ENCODE data around the gene BICRAL.
"Not testable (repeated sequence)": the region's sequence is repeated elsewhere in the genome, so short reads cannot be mapped to it uniquely, and the experiment has no call there.

The BICRAL gene

DNA sequence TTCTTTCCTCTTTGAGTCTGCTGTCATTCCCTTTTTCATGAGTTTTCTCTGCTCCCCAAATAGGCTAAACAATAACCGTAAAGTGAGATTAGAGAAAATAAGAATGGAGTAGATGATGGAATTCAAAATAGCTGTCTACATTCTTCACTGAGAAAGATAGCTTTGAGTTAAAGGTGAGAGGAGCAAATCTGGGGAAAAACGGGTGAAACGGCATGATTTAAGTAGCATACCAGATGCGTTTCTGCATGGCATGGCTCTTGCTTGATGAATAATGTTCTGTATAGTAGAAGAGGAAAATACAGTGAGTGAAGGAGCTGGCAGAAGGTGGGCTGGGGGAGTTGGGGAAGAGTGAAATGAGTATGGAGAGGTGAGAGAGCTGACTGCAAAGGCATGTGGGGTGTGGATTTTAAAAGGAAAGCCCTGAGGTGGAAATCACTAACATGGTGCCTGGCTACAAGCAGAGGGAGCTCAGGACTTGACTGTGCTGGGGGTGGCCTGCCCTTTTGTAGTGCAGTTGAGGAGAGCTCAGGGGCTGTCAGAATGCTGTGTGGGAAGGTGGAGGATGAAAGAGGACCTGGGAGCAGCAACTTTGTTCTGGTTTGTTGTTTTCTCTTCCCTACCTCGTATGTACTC, 8.8 kb downstream of the BICRAL start:
- DNase-seq (ENCODE audit: low read depth in 2 of 2, low spot score in 1 of 2), result no peak

DNA sequence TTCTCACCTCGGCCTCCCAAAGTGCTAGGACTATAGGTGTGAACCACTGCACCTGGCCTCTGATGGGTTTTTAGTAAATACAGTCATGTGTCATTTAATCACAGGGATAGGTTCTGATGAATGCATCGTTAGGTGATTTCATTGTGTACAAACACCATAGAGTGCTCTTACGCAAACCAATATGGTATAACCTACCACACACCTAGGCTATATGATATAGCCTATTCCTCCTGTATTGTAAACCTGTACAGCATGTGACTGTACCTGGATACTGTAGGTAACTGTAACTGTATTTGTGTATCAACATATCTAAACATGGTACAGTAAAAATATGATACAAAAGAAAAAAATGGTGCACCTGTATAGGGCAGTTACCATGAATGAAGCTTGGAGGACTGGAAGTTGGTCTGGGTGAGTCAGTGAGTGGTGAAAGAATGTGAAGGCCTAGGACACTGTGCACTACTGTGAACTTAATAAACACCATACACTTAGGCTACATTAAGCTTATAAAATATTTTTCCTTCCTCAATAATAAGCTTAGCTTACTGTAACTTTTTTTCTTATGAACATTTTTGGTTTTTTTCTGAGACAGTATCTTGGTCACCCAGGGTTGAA, 10.0 kb downstream of the BICRAL start:
- no peak for DNase-seq (ENCODE audit: low read depth in 2 of 2, low spot score in 1 of 2)

DNA sequence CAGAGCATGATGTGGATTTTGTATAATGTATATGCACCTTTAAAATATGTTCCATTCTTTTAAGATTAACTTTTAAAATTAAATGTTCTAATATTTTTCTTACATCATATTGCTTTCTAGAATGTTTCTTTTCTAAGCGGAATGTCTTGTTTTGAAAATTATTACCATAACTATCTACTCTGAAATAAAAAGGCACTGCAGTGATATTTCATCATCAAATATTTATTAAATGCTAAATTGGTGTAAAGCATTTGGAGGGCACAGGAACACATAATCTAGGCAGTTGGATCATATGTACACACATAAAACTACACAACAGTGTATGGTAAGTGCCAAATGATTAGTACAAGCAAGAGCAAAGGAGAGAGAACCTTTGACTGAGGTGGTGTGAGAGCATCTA, 13.8 kb downstream of the BICRAL start:
- no peak for DNase-seq (ENCODE audit: low read depth in 2 of 2, low spot score in 1 of 2)

DNA sequence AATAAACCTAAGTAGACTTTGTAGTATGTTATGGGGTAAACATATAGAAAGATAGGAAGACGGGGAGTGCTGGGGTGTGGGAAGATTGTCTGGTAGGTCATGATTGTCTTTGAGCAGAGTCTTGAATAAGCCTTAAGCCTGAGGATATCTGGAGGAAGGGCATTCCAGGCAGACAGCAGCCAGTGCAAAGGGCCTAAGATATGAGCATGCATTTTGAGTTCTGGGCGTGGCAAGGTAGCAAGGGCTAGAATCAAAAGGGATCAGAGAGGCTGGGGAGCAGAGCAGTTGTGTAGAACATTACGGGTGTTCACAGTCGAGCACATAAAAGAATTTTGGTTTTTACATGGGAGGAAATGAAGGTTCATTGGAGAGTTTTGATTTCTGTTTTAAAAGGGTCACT, 14.3 kb downstream of the BICRAL start:
- no peak for DNase-seq (ENCODE audit: low read depth in 2 of 2, low spot score in 1 of 2)

DNA sequence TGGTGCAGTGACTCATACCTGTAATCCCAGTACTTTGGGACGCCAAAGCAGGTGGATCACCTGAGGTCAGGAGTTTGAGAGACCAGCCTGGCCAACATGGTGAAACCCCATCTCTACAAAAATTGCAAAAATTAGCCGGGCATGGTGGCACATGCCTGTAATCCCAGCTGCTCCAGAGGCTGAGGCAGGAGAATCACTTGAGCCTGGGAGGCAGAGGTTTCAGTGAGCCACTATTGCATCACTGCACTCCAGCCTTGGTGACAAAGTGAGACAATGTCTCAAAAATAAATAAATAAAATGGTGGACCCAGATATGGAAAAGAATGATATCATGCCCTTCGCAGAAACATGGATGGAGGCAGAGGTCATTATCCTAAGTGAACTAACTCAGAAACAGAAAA, 15.8 kb downstream of the BICRAL start:
- not testable (repeated sequence) for DNase-seq (ENCODE audit: low read depth in 2 of 2, low spot score in 1 of 2)

DNA sequence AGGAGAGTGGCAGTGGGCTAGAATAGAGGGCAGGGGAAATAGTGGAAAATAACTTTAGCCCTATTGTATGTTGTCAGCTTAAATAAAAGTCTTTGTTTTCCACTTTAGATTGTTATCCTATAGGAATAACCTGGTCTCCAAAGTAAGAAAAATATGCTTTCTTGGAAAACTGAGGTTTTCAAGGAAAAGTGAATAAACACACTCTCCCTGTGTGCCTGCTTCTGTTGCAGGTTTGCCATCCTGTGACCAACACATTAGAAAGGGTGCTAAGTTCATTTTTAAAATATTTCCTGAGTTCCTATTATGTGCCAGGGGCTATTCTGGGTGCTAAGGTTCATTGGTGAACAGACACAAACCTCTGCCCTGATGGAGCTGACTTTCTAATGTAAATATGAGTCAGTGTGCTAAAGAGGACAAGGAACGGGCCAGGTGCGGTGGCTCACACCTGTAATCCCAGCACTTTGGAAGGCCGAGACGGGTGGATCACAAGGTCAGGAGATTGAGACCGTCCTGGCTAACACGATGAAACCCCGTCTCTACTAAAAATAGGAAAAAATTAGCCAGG, 23.5 kb downstream of the BICRAL start:
- DNase-seq (ENCODE audit: low read depth in 2 of 2, low spot score in 1 of 2), result no peak

DNA sequence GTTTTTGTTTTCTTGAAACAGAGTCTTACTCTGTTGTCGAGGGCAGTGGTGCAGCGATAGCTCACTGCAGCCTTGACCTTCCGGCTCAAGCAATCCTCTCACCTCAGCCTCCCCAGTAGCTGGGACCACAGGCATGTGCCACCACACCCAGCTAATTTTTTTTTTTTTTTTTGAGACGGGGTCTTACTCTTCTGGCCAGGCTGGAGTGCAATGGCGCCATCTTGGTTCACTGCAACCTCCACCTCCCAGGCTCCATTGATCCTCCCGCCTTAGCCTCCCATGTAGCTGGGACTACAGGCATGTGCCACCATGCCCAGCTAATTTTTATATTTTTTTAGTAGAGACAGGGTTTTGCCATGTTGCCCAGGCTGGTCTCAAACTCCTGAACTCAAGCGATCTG, 24.5 kb downstream of the BICRAL start:
- DNase-seq (ENCODE audit: low read depth in 2 of 2, low spot score in 1 of 2), result not testable (repeated sequence)

DNA sequence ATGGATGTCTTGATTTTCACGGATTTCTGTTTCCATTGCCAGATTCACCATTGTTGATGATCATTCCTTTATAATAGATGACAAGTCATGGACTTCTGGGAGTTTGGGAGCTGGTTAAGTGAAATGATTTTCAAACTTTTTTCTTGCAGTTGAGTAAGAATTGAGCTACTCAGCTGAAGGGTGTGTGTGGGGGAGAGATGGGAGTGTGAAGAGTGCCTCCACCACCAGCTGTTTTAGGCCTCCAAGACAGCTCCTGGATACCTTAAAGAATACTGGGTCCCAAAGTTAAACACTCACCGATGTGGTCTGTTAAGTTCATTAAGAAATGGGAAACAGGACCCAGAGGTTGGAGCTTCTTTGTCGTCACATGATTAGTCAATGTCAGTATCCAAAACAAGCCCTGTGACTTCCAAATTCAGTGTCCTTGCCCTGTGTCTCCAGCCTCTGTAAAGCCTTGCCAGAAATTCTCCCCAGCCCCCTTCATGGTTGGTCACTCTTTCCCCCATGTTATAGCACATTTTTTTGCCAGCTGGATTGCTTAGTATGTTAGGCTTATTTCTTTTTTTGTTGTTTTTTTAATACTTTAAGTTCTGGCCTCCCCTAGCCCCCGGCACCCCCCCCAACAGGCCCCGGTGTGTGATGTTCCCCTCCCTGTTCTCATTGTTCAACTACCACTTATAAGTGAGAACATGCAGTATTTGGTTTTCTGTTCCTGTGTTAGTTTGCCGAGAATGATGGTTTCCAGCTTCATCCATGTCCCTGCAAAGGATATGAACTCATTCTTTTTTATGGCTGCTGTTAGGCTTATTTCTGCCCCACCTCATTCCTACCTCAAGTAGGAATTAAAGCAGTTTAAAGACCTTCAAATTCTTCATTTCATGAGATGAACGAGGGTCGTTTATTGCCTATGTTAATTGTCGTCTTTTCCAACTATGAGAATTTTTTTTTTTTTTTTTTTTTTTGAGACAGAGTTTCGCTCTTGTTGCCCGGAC, 26.9 kb downstream of the BICRAL start:
- no peak for DNase-seq (ENCODE audit: low read depth in 2 of 2, low spot score in 1 of 2)

DNA sequence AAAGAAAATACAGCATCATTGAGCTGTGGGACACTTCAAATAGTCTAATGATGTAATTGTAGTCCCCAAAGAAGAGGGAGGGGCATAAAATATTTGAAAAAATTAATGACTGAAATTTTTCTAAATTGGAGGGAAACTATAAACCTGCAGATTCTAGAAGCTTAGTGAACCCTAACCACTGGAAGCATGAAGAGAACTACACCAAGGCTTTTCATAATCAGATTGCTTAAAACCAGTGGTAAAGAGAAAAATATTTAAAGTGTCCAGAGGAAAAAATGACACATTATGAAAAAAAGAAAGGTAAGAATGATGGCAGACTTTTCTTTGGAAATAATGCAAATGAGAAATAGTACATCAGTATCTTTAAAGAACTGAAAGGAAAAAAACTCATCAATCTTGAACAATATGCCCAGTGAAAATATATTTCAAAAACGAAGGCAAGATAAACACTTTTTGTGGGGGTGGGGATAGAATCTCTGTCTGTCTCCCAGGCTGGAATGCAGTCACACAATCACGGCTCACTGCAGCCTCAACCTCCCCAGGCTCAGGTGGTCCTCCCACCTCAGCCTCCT, 31.3 kb downstream of the BICRAL start:
- DNase-seq (ENCODE audit: low read depth in 2 of 2, low spot score in 1 of 2), result no peak

DNA sequence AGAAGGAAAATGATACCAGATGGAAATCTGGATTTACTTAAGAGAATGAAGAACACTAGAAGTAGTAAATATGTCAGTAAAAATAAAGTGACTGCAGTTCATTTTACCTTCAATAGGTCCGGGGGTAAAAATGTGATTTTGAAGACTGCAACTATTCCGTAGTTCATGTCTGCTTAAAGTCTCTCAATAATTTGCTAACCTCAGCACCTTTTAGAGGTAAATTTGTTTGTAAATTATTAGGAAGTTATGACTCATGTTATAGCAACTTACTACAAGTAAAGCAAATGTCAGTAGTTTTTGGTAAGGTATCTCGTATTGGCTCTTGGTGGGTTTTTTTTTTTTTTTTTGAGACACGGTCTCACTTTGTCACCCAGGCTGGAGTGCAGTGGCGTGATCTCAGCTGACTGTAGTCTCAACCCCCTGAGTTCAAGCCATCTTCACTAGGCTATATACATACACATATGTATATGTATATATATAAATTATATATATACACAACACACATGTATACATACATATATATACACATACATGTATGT, 32.1 kb downstream of the BICRAL start:
- no peak for DNase-seq (ENCODE audit: low read depth in 2 of 2, low spot score in 1 of 2)

DNA sequence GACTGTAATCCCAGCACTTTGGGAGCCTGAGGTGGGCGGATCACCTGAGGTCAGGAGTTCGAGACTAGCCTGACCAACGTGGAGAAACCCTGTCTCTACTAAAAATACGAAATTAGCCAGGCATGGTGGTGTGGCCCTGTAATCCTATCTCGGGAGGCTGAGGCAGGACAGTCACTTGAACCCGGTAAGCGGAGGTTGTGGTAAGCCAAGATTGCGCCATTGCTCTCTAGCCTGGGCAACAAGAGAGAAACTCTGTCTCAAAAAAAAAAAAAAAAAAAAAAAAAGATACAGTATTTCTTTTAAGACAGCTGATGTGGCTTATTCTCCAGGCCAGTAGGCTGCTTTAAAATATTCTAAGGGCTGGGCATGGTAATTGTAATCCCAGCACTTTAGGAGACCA, 33.9 kb downstream of the BICRAL start:
- DNase-seq (ENCODE audit: low read depth in 2 of 2, low spot score in 1 of 2), result not testable (repeated sequence)

DNA sequence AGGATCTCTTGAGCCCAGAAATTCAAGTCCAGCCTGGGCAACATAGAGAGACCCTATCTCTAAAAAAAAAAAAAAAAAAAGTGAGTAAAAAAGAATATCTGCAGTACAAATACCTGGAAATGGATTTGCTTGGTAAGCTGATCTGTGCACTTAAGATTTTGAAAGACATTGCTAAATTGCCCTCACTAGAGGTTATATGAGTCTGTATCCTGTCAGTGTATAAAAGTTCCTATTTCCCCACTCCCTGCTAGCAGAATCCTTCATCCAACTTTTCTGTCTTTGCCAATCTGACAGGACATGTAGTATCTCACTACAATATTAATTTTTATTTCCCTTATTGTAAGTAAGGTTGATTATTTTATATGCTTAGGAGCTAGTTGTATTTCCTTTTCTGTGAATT, 36.1 kb downstream of the BICRAL start:
- no peak for DNase-seq (ENCODE audit: low read depth in 2 of 2, low spot score in 1 of 2)

DNA sequence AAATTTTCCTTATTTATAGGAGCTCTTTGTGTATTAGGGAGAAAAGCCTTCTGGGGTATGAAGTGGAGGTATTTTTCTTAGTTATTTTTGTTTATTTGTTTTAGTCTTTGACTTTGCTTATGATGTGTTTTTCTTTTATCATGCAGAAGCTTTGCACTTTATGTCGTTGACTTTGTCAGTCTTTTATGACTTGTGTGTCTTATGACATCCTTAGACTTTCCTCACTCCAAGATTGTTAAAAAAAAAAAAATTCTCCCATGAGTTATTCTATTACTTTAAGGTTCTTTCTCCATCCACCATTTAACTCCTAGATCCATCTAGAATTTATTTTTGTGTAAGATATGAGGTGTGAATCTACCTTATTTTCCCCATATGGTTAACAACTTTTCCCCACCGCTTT, 36.6 kb downstream of the BICRAL start:
- no peak for DNase-seq (ENCODE audit: low read depth in 2 of 2, low spot score in 1 of 2)

DNA sequence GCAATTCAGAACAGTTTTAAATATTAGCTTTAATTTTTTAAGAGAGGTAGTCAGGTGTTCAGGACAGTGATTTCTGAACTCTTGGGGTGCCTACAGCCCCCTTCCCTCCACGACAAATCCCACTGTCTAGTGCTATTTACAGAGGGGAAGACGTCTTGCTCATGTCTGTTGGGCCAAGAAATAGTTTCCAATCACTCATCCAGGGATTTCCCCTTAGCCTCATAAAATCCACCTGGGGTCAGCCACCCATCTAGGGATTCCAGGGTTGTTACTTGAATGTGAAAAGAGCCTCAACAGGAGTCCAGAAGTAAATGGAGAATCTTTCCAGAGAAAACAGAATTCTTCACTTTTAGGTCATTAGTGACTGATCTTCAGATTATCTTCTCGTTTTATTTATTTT, 37.0 kb downstream of the BICRAL start:
- no peak for DNase-seq (ENCODE audit: low read depth in 2 of 2, low spot score in 1 of 2)

DNA sequence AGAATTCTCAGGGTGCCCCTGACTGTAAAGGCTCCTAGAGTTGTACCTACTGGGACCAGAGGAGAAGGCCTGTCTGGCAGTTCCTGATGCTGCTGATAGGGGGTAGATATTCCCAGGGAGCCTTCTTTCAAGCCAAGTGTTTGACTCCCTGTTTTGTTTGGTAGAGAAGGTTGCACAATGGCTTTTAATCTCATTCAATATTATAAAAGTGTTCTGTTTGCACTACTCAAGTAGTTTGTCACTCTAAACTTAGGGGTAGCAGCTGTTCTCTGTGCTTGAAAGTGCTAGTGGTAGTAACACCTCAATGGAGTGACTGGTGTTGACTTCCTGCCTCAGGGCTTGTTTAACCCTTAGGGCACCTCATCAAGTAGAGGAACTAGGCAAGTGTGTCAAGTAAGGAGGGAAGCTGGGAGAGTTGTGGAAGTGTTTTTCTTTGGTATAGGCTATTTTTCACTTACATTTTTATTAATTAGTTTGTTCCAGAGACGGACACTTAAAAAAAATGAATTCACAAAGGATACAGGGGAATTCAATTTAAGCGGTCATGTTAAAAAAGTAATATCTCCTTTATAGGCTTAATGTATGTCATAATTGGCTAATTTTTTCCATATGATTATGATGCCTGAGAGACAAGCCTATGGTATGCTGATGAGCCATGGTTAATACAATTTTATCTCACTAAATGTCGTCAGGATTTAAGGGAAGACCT, 38.1 kb downstream of the BICRAL start:
- no peak for DNase-seq (ENCODE audit: low read depth in 2 of 2, low spot score in 1 of 2)

DNA sequence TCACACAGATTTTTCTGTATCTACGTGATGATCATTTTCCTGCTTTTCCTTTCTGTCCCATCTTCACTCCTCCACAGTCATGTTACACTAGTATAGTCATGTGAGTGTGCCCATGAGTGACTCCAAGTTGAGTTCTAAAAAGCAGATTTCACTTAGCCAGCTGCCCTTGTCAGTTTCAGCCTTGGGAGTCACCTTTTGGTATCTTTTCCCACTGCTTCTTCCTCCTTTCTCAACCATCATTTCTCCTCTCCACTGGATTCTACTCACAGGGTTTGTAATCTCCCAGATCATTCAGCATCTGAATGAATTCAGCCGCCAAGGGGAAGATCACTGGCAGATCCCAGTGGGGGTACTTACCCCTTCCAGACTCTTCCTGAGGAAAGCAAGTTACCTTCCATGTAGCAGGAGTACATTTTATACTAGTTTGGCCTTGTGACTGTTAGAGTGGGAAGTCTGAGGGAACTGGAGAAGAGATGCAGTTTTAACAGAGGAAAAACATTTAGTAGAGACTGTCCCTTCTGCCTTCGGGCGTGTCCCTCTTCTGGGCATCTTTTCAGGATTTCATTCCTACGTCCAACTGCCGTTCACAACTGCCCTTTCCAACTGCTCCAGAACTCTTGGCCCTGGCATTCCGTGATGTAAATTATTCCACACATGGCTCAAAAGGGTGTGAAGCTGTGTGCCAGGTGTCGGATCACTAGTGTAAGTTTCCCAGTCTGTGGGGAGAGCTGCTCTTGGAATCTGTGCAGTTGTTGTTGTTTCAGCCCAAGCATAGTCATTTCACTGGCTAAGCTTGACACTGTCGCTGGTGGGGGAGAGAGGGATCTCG, 38.9 kb downstream of the BICRAL start:
- DNase-seq (ENCODE audit: low read depth in 2 of 2, low spot score in 1 of 2), result no peak

DNA sequence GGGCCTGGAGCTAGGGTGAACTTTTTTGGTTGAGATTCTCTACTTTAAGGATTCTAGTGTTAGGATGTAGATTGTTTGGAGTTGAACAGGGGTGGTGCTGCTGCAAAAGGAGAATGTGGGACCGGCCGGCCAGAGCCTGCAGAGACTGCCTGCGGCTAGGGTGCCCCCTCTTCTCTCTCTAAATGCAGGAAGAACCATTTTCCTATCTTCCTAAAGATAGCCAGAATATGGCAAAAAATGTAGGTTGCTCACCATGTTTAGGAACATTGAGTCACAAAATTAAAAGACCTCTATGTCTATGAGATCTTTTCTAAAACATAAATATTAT, 39.5 kb downstream of the BICRAL start:
- no peak for DNase-seq (ENCODE audit: low read depth in 2 of 2, low spot score in 1 of 2)

DNA sequence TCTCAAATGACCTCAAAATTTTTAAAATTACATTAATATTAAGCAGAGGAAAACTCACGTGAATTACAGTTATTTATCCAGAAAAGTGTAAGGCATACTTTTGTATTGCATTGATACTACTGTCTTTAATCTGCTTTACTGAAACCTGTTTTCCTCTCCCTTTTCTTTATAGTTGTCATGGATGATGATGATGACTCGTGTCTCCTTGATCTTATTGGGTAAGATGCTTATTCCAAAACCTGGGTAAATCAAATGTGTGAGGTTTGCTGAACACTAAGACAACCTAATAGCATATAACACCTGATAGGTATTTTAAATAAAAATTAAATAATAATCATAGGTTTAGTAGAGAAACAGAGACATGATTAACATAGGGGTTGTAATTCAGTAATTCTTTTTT, 40.0 kb downstream of the BICRAL start:
- no peak for DNase-seq (ENCODE audit: low read depth in 2 of 2, low spot score in 1 of 2)

DNA sequence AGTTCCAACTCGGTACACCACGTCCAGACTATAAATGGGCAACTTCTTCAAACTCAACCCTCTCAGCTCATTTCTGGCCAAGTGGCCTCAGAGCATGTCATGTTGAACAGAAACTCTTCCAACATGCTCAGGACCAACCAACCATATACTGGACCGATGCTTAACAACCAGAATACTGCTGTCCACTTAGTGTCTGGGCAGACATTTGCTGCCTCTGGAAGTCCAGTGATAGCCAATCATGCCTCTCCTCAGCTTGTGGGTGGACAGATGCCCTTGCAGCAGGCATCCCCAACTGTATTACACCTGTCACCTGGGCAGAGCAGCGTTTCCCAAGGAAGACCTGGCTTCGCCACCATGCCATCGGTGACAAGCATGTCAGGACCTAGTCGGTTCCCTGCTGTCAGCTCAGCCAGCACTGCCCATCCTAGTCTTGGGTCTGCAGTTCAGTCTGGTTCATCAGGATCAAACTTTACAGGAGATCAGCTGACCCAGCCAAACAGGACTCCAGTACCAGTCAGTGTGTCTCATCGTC, 47.8 kb downstream of the BICRAL start:
- no peak for DNase-seq (ENCODE audit: low read depth in 2 of 2, low spot score in 1 of 2)

DNA sequence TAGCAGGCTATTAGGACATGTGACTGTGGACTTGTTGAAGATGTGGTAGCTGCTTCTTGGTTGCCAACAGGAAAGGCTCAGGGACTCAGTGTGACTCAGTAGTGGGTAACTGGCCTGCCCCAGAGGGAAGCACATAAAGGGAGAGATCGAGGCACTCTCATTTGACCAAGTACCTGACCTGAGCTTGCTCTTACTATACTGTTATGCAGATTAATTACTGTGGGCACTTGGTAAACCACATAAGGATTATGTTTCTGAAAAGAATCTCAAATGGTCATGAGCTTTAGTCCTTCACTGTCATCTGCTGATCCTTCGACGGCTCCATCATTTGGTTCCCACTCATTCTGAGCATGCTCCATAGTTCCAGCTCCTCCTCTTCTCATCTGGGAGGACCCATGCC, 49.4 kb downstream of the BICRAL start:
- no peak for DNase-seq (ENCODE audit: low read depth in 2 of 2, low spot score in 1 of 2)

Data from stimulated activated CD8-positive, alpha-beta memory T cell treated with anti-CD3 and anti-CD28 coated beads, Interleukin-4, amount 100 ng/mL, for 4 hours (primary cell).